HG02623 (cell line): ENCODE measurements around the gene NDUFAF4.

ENCODE experiments used
- ATAC-seq: cut with Tn5 transposase; IDR thresholded peaks from one replicate; pipeline ENCODE4 v1.9.1; 2021; ENCODE audit warnings: moderate library complexity; ENCODE audit not compliant: unreplicated experiment

NDUFAF4 gene

DNA sequence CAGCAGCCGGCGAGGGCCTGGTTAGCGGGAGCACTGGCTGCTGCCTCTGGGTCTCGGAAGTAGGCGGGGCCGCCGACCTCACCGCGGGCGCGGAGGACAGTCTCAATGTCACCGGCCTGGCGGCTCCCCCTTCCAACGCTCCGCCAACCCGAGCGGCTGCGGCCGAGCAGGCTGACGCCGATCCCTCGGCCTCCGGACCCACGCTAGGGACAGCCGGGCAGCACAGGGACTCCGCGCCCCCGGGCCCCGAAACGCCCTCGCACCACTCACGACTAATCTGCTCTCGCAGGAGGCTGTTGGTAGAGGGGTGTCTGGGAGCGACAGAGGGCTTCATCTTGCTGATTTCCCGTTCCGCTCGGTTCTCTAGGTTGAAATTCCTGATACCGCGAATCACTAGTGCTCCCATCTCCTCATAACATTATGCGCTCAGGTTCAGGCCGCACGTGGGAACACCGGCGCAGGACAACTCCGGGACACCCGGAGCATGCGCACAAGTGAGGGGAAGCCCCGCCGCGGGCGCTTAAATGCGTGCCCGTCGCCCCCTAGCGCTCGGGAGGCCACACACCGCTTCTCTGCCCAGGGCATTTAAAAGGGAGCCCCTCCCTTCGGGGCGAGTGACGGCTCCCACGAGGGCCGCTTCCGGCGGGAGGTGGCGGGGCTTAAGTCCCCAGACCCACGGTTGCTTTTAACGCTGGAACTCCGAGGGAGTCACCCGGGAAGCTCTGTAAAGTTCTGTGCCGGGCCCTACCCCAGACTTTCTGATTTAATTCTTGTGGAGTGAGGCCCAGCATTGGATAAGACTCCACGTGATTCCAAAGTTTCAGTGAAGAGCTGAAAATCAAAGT is at the start of gene NDUFAF4:
Gene NDUFAF4, minus strand, starts transcription at position 496 of the 845 bp plus-strand sequence. Its CDS starts 90 bp downstream, at position 406.
- ATAC-seq, result peak; percentile 90

DNA sequence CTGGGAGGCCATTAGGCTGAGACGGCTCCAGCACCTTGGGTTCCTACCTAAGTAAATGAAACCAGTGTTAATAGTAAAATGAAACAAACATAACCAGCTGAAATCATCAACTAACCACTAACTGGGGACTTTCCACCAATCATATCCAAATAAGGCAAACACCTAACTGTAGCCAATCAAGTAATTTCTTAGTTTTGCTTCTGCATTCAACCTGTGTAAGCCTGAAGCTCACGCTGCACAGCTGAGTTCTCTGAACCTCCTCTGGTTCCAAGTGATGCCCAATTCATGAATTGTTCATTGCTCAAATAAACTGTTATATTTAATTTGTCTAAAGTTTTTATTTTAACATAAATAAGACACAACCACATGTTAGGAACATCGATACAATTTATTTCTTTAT is 49.4 kb upstream of the NDUFAF4 start:
- ATAC-seq, result peak; percentile 88

DNA sequence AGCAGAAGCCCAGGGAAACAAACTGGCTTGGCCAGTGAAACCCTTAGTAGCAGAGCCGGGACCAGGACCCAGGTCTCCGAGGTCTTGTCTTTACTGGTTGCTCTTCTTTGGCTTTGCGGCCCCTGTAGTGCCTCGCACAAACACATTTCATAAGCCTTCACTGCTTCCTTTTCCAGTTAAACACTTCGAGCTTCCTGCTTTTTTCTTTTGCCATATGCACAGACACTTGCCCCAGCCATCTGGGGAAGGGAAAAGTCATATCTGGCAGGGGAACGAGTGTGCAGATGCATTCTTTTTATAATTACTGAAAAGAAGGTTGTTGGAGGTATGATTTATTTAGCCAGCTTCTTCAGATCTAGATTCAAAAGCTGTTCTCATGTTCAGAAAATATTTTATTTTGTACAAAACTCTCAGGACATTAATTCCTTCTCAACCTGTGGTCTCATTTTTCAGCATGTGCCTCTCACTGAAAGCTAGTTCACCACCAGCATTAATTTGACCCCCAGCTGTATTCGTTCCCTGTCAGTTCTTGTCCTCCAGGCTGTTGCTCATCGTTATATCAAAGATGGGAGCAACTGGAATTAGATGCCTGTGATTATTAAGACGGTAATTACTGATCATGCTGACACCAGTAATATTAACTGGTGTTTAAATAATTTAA is 46.0 kb upstream of the NDUFAF4 start:
- ATAC-seq, result no peak

DNA sequence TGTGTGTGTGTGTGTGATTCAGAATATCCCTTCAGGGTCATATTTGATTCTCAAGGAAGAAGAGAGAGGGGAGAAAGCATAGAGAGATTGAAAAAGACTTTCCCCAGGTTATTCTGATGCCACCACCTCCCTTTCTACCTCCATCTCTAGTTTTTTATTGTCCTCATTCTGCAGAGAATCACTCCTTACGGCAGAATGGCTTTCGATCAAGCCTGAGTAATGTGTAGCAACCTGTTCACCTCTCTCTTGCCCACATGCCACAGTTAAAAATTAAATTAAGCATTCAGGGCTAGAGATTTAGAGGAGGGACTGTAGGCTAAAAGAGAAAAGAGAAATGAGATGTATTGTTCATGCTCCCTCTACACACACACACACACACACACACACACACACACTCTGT is 45.0 kb upstream of the NDUFAF4 start:
- ATAC-seq, result no peak

DNA sequence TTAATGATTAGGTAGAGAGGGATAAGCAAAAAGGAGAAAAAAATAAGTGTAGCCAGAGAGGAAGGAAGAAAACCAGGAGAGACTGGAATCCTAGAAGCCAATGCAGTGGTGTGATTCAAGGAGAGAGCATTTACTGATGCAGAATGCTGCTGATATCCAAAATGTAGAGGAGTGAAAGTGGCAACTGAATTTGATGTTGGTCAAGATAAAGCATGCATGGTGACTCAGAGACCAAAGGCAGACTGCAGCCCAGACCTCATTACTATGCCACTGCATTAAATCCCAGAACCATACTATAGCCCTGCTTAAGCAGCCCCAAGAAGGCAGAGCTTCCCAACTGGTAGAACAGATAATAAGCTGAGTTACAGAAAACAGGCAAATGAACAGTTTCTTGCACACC is 42.6 kb upstream of the NDUFAF4 start:
- no peak for ATAC-seq

DNA sequence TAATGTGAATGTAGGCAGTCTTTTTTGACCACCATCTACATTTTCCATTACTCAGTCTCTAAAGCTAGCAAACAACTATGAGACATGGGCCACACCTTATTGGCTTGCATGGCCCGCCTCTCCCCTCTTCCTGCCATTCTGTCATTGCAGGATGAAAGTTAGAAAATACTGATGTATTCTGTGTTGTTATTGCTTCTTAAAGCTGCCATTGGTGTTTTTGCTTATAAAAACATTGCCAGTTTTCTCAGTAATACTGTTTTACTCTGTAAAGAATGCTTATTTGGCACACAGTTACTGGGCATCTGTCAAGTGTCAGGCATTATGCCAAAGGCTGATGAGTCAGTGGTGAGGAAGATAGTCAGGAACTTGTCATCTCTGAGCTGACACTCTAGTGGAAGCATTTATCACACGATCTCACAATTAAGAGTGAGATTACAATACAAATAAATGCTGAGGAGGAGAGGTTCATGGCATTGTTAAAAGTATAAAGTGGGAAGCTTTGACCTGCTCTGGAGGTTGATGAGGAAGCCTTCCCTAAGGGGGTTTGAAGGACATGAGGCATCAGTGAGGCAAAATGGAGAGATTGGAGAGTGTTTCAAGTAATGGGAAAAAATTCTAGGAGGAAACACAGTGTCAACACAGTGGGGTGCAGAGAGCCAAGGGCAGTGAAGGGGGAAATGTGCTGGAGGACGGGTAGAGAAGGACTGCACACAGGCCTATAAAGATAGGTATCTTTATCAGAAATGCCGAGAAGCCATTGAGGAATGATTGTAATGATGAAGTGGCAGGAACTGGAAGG is 41.5 kb upstream of the NDUFAF4 start:
- no peak for ATAC-seq

DNA sequence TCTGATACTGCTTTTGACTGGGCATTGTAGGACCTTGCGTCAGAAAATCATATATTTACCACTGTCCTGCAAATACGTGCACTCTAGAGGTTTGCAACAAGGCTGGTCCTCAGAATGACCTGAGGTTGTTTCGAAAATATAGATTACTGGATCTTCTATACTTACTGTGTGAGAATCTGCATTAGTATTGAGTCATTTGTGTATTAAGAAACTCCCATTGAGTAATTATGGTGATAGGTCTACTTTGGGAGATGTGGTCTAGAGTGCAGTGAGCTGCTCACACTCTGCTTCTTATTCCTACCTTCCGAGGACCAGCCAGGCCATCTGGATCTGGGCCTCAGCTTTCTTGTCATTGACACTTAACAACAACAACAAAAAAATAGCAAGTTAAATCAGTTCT is 36.4 kb upstream of the NDUFAF4 start:
- no peak for ATAC-seq

DNA sequence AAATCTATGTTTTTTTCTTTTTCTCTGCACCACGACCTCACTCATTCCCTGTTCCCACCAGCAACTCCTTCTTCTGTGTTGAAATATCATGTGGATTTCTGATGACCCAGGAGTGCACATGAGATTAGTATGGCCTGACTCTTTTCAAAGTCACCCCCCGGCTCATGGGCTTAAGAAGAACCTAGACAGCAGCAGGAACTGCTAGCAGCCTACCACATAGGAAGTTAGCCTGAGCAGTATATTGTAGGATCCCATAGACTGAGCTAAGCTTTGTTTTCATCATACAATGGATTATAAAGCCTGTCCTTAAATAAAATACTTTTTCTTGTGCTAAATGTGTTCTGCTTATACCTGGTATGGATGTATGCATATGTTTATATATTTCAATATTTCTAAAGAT is 33.5 kb upstream of the NDUFAF4 start:
- ATAC-seq, result no peak

DNA sequence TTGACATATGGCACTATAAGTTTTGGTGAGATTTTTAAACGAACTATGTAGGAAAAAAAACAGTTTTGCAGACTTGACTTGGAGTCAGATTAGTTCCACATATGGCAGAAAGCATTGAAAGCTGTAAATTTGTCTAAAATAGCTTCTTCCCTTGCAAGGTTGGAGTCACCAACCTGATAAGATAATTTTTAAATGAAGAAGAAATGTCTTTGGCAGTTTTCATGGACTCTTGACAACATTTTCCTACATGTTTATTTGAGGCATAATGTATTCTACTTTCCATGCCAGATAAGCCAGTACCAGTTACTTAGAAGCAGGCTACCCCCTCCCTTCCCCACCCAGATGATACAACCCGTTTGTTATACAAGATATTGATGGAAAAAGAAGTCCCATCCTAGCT is 32.0 kb upstream of the NDUFAF4 start:
- ATAC-seq, result no peak

DNA sequence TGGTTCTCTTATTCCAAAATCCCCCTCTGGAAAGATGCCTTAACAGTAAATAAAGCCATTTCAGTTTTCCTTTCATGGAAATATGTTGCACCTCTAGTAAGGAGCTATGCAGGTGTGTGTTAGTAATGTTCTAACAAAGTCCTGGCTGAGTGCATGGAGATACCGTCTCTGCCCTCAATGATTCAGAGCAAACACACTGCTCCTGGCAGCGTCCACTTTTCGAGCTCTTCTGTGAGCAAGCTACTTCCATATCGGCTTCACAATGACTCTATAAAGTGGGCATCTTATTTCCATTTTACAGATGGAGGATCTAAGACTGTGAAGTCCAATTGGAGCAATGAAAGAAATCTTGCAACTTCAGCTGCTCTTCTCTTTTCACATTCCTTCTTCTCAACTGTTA is 30.0 kb upstream of the NDUFAF4 start:
- ATAC-seq, result no peak

DNA sequence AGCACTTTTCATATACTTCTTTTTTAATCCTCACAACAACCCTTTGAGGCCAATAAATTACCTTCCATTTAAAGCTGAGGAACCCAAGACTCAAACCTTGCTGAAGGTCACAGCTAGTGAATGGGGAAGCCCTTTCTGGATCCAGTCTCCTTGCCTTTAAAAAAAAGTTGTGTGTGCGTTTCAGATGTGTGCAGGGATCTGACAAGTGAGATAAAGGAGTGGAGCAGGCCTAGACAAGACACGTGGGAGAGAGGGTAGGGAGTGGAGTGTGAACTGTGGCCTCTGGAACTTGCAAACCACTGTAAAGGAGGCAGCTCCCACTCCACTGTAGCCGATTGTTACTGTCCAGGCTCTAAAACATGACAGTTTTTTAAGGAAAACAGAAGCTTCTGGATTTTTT is 28.7 kb upstream of the NDUFAF4 start:
- no peak for ATAC-seq

DNA sequence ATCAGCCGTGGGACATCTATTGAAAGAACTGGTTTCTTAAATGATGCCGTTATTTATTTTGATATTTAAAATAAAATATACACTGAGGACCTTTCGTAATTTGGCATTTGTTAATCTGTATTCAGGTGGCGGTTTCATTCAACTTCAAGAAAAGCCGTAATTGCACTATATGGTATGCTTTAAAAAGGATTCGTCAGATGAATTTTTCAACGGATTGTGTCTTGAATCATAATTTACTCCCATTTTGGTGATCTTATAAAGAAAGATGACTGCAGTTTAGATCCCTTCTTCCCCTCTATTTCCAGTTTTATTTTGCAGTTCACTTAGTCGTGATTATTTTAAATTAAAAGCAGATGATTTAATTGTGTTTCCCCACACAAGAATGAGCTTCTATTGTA is 27.6 kb upstream of the NDUFAF4 start:
- no peak for ATAC-seq

DNA sequence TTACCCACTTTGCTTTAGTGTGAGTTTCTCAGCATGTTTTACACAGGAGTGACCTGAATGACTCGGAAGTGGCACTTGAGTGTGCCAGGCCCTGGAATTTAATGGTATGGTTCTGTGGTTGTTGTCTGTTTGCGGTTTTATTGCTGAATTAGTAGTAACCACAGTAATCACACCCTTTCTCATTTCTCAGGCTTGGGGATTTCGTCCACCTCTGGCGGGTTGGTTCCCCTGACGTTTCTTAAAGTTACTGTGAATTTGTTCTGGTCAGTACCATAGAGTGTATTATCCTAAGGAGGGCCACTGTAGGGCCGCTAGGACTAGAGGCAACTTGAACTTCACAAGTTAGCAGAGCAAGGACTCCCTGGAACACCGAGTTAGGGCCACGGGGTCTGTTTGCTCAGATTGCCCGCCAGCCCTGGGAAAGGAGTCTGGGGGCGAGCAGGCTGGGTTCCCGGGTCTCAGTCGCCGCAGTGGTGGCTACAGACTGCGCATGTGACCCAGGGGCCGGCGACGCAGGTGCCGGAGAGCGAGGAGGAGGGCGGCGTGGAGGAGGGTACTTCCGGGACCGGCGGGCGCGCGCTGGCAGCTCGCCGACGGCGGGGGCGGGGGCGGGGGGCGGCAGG is 26.3 kb upstream of the NDUFAF4 start:
- ATAC-seq, result peak; percentile 84

DNA sequence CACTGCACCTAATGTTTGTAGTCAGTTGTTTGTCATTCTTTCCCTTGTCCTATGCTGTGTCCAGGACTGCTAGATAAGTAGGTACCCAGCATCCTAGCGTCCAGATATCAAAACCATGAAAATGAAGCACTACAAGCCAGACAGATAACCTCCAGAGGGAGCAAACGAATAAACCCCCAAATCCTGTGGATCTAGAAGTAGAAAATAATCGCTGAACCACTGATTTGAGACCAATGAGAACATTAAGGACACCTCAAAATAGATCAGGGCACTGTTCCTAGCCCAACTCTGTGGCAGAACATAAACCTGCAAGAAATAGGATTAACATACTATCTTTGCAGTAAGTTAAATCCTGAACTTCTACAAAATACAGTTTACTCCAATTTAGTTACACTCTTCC is 25.7 kb upstream of the NDUFAF4 start:
- ATAC-seq, result no peak

DNA sequence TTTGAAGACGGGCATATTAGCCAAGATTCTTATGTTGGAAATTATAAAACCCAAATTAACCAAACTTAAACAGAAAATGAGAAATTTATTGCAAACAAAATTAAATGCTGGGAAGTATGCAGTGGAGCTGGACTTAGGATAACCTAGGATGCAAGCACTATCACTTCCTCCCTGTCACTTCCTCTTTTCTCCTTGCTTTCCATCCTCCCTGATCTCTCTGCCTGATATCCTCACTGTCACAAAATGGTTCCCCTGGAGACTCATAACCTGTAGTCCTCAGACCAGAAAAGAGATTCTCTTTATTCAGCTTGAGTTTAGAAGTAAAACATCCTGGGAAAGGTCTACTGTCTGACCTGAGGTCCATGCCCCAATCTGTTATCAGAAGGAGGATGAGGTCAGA is 19.4 kb upstream of the NDUFAF4 start:
- no peak for ATAC-seq

DNA sequence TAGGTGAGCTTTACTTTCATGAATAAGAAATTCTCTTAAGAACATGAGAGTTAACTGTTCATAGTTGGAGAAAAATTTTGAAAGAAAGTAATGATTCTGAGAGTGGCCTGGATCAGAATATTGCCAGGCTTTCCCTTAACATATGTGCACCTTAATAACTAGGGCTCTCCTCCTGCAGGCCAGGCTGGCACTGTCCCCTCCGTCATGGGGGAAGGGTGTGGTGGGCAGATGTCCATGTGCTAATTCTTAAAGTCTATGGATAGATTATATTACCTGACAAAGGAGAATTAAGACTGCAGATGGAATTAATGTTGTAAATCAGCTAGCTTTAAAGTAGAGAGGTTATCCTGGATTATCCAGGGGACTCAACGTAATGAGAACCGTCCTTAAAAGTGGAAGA is 15.9 kb upstream of the NDUFAF4 start:
- ATAC-seq, result no peak

DNA sequence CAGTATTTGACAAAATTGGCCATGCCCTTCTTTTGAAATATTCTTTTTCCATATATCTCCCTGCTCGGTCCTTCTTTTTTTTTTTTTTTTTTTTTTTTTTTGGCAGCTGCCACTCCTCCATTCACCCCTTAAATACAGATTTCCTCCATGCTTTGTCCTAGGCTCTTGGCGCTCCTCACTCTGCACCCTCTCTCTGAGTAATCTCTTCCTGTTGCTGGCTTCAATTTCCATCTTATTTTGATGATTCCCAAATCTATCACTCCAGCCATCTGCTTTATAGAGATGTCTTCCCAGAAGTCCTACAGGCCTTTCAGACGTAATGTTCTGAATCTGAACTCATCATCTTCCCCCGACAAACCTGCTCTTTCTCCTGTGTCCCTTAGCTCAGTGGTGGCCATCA is 14.1 kb upstream of the NDUFAF4 start:
- ATAC-seq, result no peak

DNA sequence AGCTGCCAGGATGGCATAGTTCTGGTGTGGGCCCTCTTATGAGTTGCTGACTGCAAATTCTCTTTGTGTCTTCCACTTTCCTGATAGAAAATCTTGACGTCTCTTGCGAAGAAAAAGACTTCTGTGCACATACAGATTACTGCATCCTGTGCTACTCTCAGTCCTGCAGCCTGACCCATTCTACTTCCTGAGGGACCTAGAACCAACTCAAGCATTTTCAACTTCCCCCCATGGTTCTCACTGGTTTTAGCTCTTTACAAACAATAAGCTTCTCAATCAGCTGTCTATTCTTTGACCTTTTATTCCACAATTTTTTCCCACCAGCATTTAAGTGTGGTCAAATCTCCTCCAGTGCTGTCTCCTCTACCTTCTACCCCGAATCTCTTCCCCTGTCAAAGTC is 13.5 kb upstream of the NDUFAF4 start:
- no peak for ATAC-seq

DNA sequence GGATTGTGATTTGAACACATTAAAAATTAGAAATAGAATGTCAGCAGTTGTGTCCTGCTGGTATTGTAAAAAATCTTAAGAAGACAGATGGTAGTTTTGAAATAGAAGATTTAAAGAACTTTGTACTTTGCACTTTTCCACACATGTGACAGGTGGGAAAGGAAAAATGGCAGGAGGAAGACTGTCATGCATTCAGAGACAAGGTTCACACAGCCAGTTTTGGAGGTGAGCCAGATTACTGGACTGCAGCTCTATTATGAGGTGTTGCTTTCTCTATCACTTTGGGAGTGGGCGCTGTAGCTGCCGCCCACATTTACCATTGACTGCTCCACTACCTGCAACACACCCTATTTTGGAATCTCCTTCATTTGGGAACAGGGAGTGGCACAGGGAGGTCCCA is 12.1 kb upstream of the NDUFAF4 start:
- no peak for ATAC-seq

DNA sequence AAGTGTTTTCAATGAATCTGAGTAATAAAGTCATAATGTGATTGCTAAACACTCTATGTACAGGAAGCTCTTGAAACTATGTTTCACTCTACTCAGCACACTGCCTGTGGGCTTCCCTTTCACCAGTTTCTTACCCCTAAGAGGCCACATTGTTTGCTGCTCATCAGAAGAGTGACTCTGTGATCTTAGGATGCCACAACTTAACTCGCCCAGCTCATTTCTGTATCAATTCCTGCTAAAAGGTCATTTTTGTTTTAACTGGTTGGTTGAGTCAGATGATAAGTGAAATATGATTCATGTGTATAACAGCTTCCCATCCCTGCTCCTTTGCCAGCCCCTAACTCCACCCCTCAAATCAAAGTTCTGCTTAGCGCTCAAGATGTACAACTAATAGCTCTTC is 9.8 kb upstream of the NDUFAF4 start:
- ATAC-seq, result peak; percentile 91

DNA sequence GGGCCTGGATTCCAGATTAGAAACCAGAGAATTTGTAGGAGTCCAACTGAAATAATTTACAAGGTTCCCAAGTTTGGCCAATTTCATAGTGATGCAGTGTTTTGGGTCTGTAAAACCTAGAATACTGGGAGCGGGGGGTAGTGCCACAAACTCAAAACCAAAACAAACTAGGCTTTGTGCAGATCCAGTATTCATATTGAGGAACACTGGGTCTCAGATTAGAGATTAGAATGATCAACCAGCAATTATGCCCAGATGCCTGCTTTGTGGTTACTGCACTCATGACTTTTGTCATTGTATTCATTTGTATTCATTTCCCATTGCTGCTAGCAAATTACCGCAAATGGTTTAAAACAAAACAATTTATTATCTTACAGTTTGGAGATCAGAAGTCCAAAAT is 3.2 kb upstream of the NDUFAF4 start:
- no peak for ATAC-seq
